ENCODE data around the gene OR6S1. TPM values are rescaled to one million over a fixed set of nuclear protein-coding genes. Genes with fewer than 3 reads are reported as not detected.

OR6S1 gene
- total RNA-seq, 3 donors from 2014 or later (not counting 1 experiment from before 2014, with no cell fraction given), result not detected

- Histone ChIP-seq H3K27ac (ENCODE audit: low read length) (no peak overlapping the region), H3K9me3 (ENCODE audit: control insufficient read depth, insufficient read depth, low read length) (no peaks in the 10 kb centered on the region), H3K27me3 (ENCODE audit: control insufficient read depth, insufficient read depth, low read length) (peaks cover 21% of the 10 kb centered on the region), H3K4me3 (ENCODE audit: low read length) (no peak overlapping the region), H3K36me3 (ENCODE audit: control insufficient read depth, insufficient read depth, low read length) (no peaks in the 10 kb centered on the region), H3K4me1 (ENCODE audit: control insufficient read depth, insufficient read depth, low read length) (peaks cover 21% of the 10 kb centered on the region)
- Mint-ChIP-seq H3K36me3 (no peaks in the 10 kb centered on the region), H3K27me3 (ENCODE audit: low read depth in 2 of 2) (peaks cover 46 to 68% of the 10 kb centered on the region in 2 donors), H3K4me1 (peaks cover 23 to 33% of the 10 kb centered on the region in 2 donors), H3K9me3 (no peaks in the 10 kb centered on the region), H3K27ac (no peak overlapping the region), H3K4me3 (no peak overlapping the region)
- WGBS (ENCODE audit: insufficient coverage), result 86% methylated on average over 6 of the region's 6 CpGs
- no peak for TF ChIP-seq CTCF (IDR thresholded peaks at IDR 0.05)
- ATAC-seq (no peak), DNase-seq (no peak)
- intact Hi-C loops (cut with micrococcal nuclease), result no loop called here
These were observed 17.8 kb upstream of the OR6S1 start for GRCh38 chr14:20659336-20659735.

- Mint-ChIP-seq H3K36me3 (no peaks in the 10 kb centered on the region), H3K27me3 (ENCODE audit: low read depth in 2 of 2) (peaks cover 49 to 72% of the 10 kb centered on the region in 2 donors), H3K9me3 (no peaks in the 10 kb centered on the region), H3K4me3 (no peak overlapping the region), H3K4me1 (peaks cover 21 to 34% of the 10 kb centered on the region in 2 donors), H3K27ac (no peak overlapping the region)
- Histone ChIP-seq H3K4me1 (ENCODE audit: control insufficient read depth, insufficient read depth, low read length) (peaks cover 18% of the 10 kb centered on the region), H3K27ac (ENCODE audit: low read length) (no peak overlapping the region), H3K27me3 (ENCODE audit: control insufficient read depth, insufficient read depth, low read length) (peaks cover 17% of the 10 kb centered on the region), H3K9me3 (ENCODE audit: control insufficient read depth, insufficient read depth, low read length) (no peaks in the 10 kb centered on the region), H3K4me3 (ENCODE audit: low read length) (no peak overlapping the region), H3K36me3 (ENCODE audit: control insufficient read depth, insufficient read depth, low read length) (no peaks in the 10 kb centered on the region)
- no peak for TF ChIP-seq CTCF (IDR thresholded peaks at IDR 0.05)
- WGBS (ENCODE audit: insufficient coverage), result 46% methylated on average over 3 of the region's 3 CpGs
- DNase-seq (no peak), ATAC-seq (no peak)
- intact Hi-C loops (cut with micrococcal nuclease), result no loop called here
These were observed 16.8 kb upstream of the OR6S1 start for GRCh38 chr14:20658246-20658645.

DNA sequence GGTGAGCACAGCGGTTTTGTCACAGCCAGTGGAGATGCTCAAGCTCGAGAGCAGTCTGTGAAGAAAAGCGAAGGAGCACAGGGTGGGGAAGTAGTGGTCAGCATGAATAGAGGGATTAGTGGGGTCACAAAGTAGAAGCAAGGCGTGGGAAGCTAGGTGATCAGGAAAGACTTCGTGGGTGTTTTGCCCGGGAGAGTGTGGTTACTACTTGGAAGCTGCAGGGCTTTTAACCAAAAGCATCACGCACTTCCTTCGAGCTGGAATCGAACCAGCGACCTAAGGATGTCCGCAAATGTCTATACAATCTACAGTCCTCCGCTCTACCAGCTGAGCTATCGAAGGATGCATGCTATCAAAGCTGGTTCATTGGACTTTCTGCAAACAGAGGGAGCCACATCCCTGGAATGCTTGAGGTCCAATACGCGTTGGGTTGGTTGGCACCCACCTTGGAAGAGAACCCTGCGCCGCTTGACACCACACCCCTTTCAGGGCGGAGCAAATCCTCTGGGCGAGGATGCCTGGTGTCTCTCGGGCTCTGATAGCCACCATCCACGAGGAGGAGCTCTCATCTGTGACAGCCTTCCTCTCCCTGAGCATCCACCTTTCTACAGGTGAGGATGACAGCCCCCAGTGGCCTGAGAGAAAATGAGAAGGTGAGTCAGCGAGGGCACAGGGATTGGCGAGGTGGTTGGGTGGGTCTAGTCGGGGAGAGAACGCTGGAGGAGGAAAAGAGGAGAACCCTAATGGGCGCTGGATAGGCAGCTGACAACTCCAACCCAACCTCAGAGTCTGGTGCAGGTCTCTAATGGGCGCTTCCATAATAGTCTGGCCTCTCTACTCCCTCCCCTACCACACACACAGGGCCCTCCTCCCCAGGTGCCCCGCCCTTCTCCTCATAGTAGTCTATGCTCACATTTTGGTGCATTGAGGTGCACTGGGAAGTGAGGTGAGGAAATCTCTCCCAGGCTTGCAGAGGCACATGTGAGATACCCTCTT lies 16.0 kb upstream of the OR6S1 start:
- Mint-ChIP-seq H3K27me3 (ENCODE audit: low read depth in 2 of 2) (peaks cover 51 to 68% of the 10 kb centered on the region in 2 donors), H3K4me3 (no peak overlapping the region), H3K9me3 (no peaks in the 10 kb centered on the region), H3K36me3 (no peaks in the 10 kb centered on the region), H3K27ac (no peak overlapping the region), H3K4me1 (peaks cover 14 to 32% of the 10 kb centered on the region in 2 donors)
- Histone ChIP-seq H3K9me3 (ENCODE audit: control insufficient read depth, insufficient read depth, low read length) (no peaks in the 10 kb centered on the region), H3K4me1 (ENCODE audit: control insufficient read depth, insufficient read depth, low read length) (peaks cover 17% of the 10 kb centered on the region), H3K27ac (ENCODE audit: low read length) (no peak overlapping the region), H3K27me3 (ENCODE audit: control insufficient read depth, insufficient read depth, low read length) (peaks cover 24% of the 10 kb centered on the region), H3K36me3 (ENCODE audit: control insufficient read depth, insufficient read depth, low read length) (no peaks in the 10 kb centered on the region), H3K4me3 (ENCODE audit: low read length) (no peak overlapping the region)
- TF ChIP-seq CTCF (IDR thresholded peaks at IDR 0.05), result no peak
- peak in 2 of 3 donors; percentile 29 to 38 for ATAC-seq
- intact Hi-C loops (cut with micrococcal nuclease), result no loop called here
- peak in 1 of 2 donors; percentile 61 for DNase-seq
- WGBS (ENCODE audit: insufficient coverage), result 43% methylated on average over 26 of the region's 28 CpGs

All from natural killer cell (primary cell).